NCI-H2107 treated with DMSO at 0.1 percent for 48 hours (cell line): ENCODE measurements around the gene SET.
"Not testable (repeated sequence)": the region's sequence is repeated elsewhere in the genome, so short reads cannot be mapped to it uniquely, and the experiment has no call there.

Source experiments
- DNase-seq: peaks from one replicate; lab custom pipeline; 2025; ENCODE audit not compliant: unreplicated experiment; lab: John Stamatoyannopoulos, UW

Gene SET

DNA sequence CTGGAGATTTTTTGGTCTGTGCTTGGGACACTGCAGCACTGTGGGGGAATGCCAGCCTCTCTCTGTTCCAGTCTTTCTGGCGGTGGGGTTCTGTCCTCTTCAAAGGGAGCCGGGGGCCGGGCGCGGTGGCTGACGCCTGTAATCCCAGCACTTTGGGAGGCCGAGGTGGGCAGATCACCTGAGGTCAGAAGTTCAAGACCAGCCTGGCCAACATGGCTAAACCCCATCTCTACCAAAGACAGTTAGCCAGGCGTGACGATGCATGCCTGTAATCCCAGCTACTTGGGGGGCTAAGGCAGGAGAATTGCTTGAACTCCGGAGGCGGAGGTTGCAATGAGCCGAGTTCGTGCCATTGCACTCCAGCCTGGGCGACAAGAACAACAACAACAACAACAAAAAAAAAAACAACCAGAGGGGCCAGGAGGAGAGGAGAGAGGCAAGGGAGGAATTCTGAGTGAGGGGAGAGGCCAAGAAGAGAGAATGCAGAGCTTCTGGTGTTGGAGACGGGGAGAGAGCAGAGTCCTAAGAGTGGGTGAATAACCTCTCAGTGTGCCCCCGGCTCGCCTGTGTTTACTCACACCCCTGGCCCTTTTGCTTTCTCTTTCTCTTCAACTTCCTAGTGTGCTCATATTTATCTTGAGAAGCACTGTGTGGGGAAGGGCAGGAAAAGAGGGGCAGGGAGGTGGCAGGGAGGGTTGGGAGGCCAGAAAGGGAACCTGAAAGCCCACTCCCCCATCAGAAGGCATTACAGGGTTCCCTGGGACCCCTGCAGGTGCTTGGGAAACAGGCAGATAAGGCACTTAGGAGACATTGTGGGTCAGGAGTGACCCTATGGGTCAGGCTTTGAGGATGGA, 3.2 kb upstream of the SET start:
- DNase-seq = no peak

DNA sequence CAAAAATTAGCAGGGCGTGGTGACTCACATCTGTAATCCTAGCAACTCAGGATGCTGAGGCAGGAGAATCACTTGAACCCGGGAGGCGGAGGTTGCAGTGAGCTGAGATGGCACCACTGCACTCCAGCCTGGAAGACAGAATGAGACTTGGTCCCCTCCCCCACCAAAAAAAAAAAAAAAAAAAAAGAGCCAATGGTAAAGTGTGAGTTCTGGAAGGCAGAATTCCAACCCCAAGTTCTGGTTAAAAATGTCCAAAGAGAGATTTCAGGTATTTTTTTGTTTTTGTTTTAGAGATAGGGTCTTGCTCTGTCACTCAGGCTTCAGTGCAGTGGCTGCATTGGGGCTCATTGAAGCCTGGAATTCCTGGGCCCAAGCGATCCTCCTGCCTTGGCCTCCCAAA, 1.6 kb upstream of the SET start:
- DNase-seq = no peak

DNA sequence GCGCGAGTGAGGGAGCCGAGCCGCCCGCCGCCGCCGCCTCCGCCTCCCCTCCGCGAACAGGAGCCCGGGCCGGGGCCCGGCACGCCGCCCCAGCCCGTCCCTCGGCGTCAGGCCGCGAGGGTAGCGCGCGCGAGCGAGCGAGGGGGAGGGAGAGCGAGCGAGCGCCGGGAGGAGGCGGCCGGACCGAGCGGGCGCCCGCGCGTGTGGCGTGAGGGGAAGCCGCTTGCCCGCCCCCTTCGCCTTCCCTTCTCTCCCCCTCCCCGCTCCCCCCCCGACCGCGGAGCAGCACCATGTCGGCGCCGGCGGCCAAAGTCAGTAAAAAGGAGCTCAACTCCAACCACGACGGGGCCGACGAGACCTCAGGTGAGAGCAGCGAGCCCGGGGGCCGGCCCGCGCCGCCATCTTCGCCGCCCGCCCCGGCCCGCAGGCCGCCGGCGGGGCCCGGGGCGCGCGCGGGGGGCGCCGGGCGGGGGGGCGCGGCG, 312 bp downstream of the SET start:
- no peak for DNase-seq

DNA sequence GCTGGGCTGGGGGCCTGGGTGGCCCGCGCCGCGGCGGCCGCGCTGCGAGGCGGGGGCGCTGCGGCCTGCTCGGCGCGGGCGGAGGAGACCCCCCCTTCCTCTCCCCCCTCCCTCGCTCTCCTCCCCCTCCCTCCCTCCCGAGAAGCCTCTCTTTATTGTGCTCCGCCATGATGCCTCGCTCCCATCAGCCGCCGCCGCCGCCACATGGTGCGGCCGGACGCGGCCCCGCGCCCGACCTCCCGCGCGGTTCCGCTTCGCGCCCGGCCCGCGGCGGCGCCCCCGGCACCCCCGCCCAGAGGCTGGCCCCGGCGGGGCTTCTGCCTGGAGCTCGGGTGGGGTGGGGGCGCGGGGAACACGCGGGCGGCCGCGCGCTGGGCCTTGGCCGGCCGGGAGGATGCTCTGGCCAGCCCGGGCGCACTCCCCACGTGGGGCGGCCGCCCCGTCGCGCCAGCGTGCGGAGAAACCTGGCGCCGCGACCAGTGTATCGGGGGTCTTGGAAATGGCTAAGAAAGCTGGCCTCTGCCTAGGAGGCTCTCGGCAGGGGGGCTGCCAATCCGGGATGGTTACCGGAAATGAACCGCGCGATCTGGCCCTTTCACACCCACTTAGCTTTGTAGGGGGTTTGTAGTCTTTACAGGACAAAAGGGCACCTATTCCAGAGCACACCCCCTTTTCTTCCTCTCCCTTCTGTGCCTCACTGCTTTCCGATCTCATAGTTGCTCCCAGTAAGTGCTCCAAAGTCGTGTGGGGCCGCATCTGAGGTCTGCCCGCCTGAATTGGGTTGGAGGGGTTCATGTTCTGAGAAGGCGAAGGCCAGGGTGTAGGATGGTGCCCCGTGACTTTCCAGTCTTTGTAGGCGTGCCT, 1.0 kb downstream of the SET start:
- no peak for DNase-seq

DNA sequence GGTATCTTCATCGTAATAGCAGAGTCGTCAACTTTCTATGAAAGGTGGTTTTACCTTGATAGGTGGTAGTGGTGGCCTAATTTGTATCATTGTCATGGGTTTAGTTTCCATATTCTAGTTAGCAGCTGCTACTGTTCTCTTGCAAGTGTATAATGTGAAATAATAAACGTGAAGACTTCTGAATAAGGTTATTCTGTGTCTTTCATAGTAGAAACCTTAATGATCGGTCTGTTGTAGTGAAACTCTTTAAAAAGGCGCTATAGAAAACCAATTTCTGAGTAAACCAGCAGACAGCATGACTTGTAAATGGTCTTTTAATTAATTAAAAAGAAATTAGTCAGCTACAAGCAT, 1.6 kb downstream of the SET start:
- no peak for DNase-seq

DNA sequence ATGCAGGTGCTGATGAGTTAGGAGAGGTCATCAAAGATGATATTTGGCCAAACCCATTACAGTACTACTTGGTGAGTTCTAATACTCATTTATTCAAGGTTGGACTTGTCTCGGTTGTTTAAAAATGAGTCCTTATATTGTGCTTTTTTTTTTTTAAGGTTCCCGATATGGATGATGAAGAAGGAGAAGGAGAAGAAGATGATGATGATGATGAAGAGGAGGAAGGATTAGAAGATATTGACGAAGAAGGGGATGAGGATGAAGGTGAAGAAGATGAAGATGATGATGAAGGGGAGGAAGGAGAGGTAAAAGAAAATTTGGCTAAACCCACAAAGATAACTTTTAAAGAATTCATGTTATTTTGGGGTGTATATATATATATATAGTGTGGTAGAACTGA, 4.7 kb downstream of the SET start:
- not testable (repeated sequence) for DNase-seq

DNA sequence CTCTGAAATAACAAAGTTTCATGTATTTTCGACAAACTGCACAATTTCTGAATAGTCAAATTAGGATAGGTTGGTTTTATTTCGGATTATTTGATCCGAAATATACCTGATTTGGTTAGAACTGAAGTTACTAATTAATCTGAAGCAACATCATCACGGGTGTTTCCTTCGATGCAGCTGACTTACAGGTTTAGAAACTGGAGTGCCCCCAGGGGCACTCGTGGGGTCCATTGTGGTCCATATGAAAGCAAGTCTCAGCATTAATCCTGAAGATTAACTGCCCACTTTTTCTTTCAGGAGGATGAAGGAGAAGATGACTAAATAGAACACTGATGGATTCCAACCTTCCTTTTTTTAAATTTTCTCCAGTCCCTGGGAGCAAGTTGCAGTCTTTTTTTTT, 5.3 kb downstream of the SET start:
- no peak for DNase-seq

DNA sequence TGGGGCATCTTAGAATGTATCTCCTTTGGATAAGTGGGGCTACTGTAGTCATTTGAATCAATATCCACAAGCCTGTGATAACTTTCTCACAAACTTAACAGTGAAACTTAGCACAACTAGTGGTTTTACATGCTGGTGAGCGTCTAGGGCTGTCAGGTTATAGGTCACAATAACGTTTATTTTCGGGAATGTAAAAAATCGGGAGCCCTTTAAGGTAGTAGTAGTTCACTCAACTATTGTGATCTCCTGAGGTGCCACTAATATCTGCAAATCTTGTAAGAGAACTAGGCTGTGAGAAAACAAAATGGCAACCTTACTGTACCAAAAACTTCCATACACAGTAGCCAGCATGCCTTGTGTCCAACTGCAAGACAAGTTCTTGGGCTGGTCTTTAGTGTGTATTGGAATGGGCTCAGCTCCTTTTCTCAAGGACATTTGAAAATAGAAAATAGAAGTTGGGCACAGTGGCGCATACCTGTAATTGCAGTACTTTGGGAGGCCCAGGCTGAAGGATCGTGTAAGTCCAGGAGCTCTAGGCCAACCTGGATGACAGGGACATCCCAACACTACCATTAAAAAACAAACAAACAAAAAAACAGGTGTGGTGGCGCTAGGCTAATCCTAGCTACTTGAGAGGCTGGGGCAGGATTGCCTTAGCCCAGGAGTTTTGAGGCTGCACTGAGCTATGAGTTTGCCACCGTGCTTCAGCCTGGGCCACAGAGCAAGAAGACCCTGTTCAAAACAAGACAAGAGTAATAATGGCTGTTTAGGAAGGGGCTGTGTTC, 8.1 kb downstream of the SET start:
- DNase-seq = no peak

DNA sequence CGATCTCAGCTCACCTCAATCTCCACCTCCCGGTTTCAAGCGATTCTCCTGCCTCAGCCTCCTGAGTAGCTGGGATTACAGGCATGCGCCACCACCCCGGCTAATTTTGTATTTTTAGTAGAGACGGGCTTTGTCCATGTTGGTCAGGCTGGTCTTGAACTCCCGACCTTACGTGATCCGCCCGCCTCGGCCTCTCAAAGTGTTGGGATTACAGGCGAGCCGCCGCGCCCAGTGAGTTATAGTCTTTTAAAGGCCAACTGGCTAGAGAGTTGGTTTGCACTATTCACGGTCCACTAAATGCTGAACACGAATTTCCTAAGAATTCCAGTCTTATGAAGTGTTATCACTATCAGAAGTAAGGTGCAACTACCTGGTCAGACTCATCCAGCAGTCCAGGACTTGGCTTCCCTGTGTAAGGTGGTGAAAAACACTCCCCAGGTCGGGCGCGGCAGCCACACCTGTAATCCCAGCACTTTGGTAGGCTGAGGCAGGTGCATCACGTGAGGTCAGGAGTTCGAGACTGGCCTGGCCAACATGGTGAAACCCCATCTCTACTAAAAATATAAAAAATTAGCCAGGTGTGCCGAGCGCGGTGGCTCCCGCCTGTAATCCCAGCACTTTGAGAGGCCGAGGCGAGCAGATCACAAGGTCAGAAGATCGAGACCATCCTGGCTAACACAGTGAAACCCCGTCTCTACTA, 10.2 kb downstream of the SET start:
- not testable (repeated sequence) for DNase-seq

DNA sequence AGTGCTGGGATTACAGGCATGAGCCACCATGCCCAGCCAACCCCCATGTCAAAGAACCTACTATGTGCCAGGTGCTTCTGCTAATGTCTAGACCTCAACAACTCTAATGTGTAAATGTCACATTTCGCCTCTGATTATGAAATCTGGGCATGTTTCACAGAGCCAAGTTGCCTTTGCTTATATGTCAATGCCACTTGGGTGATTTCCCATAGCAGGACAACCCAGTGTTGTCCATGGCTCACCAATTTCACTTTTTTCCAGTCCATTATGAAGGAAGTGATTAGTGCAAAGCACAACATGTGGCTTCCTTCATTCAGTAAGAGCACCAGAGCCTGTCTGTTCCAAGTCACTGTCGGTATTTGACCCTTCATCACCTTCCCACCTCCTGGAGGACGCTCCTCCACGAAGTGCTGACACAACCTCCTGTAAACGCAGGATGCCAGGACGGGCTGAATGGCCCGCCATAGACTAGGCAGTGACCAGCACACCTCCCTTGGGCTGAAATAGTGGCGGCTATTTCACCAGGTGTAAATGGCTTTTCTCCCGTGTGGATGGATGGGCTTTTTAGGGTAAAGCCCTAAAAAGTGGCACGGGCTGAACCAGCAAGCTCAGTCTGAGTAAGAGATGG, 12.3 kb downstream of the SET start:
- no peak for DNase-seq

DNA sequence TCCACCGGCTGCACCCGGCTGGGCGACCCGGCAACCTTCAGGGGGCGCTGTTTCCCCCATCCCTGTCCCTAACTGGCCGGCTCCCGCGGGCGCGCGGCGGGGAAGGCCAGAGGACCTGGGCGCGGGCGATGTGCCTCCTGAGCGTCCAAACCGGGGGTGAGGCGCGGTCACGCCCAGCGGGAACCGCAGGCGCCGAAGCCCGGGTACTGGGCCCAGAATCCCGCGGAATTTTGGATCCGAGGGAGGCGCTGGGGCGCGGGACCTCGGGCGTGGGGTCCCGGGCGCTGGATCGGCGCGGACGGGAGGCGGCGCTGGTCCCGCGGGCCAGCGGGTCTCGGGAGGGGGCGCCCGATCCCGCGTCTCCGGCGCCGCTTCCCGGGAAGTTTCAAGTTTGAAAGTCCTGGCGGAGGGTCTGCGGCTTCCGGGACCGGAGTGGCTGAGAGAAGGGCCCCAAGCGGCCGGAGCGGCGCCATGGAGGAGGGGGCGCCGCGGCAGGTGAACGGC, 13.5 kb downstream of the SET start, which contains the start of gene PKN3:
Gene PKN3 (plus strand): TSS at position 59 of the 504 bp plus-strand sequence. CDS start 413 bp downstream, at position 472.
- DNase-seq = peak; percentile 55

DNA sequence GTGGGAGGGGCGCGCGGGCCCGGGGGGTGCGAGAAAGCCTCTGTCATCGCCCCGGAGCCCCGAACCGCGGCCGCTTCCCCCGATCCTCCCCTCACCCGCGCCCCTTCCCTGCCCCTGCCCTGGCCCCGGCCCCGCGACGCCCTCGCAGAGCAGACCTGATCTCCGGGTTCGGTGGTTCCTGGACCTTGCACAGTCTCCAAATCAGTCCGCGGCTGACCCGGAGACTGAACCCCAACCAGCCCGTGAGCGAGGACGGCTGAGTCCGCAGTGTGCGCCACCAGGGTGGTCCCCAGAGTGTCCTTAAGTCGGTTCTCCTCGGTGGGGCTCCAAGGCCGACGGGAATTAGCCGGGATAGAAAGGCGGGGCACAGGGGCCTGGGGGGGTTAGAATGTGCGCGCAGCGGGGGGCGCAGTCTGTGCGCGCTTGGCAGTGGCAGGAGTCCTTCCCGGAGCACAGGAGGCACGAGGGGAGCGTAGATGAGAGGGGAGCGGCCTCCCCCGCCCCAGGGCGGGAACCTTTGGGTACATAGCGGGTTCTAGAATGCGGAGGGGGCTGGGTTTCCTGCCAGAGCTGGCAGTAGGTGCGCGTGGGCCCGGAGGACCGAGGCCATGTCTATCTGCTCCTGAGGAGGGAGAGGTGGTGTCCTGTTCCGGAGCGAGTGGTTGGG, 14.1 kb downstream of the SET start:
- DNase-seq = no peak

DNA sequence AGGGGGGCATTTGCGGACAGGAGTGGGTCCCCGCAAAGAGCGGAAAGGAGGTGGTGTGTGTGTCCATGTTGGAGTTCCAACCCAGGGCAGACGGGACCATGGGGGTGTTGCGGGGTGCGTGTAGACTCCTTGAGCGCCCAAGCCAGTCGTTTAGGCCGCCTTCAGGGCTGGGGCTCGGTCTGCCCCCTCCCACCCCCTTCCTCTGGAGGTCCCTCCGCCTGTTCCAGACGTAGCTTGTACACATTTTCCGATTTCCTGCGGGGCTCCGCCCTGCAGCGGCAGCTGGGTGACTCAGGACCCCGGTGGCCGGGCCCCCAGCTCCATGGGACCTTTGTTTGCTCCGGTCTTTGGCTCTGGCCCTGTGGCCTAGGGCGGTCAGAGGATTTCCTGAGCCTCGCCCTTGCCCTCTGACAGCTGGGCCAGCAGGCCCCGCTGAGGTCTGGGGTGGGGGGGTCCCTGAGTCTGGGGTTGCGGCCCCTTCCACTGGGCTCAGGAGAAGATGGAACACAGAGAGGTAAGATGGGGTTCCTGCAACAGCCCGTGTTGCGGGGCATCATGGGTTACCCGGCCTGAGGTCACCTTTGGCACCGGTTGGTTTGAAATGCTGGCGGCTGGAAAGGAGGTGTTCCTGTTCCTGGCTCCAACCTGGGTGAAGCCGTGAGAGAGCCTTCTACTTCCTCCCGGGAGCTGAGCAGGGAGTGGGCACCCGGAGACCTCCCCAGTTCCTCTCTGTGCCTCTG, 14.8 kb downstream of the SET start:
- no peak for DNase-seq

DNA sequence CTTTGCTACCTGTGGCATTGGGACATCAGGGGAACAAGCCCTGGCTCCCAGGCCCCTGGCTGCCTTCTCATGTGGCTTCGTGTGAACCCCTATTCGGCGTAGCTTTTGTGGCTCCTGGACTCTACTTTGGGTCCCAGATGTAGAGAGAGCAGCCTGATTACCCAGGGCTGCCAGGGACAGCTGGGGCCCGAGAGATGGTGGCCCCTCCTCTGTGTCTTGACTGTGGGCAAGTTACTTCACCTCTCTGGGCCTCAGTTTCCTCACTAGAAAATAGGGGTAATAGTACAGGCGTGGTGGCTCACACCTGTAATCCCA, 15.3 kb downstream of the SET start:
- DNase-seq = no peak

DNA sequence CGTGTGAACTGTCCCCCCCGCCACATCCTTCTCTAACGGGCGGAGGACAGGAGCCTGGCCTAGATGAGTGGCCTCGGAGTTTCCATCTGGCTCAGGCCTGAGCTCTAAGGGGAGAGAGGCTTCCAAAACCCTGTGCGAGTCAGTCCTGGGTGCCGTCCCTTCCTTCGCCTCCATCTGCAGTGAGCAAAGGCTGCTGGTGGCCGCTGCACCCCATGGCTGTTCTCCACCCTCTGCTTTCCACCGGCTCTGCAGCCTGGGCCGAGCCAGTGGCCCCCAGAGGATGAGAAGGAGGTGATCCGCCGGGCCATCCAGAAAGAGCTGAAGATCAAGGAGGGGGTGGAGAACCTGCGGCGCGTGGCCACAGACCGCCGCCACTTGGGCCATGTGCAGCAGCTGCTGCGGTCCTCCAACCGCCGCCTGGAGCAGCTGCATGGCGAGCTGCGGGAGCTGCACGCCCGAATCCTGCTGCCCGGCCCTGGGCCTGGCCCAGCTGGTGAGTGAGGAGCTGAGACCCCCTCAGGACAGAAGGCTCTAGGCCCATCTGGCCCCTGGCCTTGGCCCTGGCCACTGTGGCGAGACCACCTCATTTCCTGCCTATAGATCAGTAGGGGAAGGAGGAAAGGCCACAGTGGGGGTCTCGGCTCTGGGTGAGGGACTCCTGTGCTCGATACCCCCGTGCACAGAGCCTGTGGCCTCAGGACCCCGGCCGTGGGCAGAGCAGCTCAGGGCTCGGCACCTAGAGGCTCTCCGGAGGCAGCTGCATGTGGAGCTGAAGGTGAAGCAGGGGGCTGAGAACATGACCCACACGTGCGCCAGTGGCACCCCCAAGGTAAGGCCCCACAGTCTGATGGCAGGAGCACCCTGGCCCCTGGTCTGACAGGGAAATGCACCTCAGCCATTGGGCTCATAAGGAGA, 16.3 kb downstream of the SET start:
- no peak for DNase-seq

DNA sequence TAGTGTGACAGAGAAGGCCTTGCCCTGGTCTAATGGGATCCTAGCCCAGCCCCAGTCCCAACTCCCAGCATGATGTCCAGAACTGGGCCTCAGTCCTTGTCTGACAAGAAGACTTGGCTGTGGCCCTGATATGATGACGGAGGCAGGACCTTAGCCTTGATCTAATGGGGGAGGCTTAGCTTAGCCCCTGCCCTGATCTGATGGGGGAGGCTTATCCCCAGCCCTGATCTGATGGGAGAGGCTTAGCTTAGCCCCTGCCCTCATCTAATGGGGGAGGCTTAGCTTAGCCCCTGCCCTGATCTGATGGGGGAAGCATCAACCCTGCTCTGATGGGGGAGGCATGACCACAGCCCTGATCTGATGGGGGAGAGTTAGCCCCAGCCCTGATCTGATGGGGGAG, 17.0 kb downstream of the SET start:
- DNase-seq = no peak

DNA sequence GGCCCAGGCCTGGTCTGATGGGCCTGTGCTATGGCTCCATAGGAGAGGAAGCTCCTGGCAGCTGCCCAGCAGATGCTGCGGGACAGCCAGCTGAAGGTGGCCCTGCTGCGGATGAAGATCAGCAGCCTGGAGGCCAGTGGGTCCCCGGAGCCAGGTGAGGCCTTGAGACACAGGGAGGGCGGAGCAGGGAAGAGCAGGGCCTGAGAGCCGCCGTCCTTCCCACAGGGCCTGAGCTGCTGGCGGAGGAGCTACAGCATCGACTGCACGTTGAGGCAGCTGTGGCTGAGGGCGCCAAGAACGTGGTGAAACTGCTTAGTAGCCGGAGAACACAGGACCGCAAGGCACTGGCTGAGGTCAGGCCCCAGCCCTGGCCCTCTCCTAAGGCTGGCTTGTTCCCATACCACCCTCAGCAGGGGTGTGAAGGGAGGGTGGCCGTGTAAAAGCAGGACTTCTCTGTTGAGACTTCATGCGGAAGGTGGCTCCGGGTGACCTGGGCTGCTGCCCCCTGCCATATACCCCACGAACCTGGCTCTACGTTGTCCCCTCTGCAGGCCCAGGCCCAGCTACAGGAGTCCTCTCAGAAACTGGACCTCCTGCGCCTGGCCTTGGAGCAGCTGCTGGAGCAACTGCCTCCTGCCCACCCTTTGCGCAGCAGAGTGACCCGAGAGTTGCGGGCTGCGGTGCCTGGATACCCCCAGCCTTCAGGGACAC, 17.8 kb downstream of the SET start:
- DNase-seq = no peak
